ENCODE data around the gene PRSS12.

- TF ChIP-seq CTCF (IDR thresholded peaks at IDR 0.05) (no peak), EP300 (IDR thresholded peaks at IDR 0.05) (no peak), POLR2AphosphoS5 (IDR thresholded peaks at IDR 0.05) (no peak)
Measured at GRCh38 chr4:118397623-118397979, 44.8 kb upstream of the PRSS12 start.

Data from esophagus muscularis mucosa (tissue), 4 donors.